ENCODE results near the gene SLC33A1. TPM values are rescaled to one million over a fixed set of nuclear protein-coding genes. Genes with fewer than 3 reads are reported as not detected.

Gene SLC33A1
- total RNA-seq, 1 experiment from 2014 or later, result 23.3 TPM

- TF ChIP-seq CBX3 (IDR thresholded peaks at IDR 0.05; ENCODE audit: low read depth) (no peak), REST (IDR thresholded peaks at IDR 0.05; ENCODE audit: low read depth) (no peak), CEBPB (IDR thresholded peaks at IDR 0.05; ENCODE audit: low read depth) (no peak)
- no TSS peak for BruUV-seq (replicated peaks)
- no peaks in the 10 kb centered on the region for H3K9me3 ChIP-seq (ENCODE audit: control insufficient read depth in 1 of 2, insufficient read depth in 1 of 2, low read depth in 1 of 2, low read length in 2 of 2)
- no peak for DNase-seq (ENCODE audit: low read depth, low spot score)
- H3K4me1 ChIP-seq (ENCODE audit: control insufficient read depth in 1 of 2, insufficient read depth in 2 of 2, low read length in 2 of 2), result peaks cover 7 to 14% of the 10 kb centered on the region in 2 experiments; a peak in 3 of 4 replicates
- CTCF ChIA-PET, result no interaction called here
- no peaks in the 10 kb centered on the region for H3K9me2 ChIP-seq (ENCODE audit: insufficient read depth)
- no peaks in the 10 kb centered on the region for H3K36me3 ChIP-seq (ENCODE audit: control insufficient read depth in 1 of 2, insufficient read depth in 2 of 2, low read length in 2 of 2)
- H4K20me1 ChIP-seq (ENCODE audit: insufficient read depth), result no peaks in the 10 kb centered on the region
- intact Hi-C loops (cut with micrococcal nuclease), result no loop called here
- no peak overlapping the region for H3K9ac ChIP-seq (ENCODE audit: low read length)
- no peak for ATAC-seq
- H3K79me2 ChIP-seq (ENCODE audit: insufficient read depth, low read length), result no peaks in the 10 kb centered on the region
- H3K4me2 ChIP-seq (ENCODE audit: low read length), result no peak overlapping the region
- H3K4me3 ChIP-seq (replicated peaks in 1 of 2; ENCODE audit: low read depth in 1 of 2, low read length in 2 of 2), result no peak overlapping the region
- POLR2A ChIA-PET, result no interaction called here
- RAD21 ChIA-PET (ENCODE audit: low non-redundant PET in 1 of 2, low total read pairs in 2 of 2, uncharacterized antibody in 2 of 2, unreplicated experiment in 2 of 2), result no interaction called here
- H3K27me3 ChIP-seq (ENCODE audit: insufficient read depth, low read length), result no peaks in the 10 kb centered on the region
- H2AFZ ChIP-seq (ENCODE audit: low read depth, low read length, poor library complexity, severe bottlenecking), result no peak overlapping the region
- no peak overlapping the region for H3K27ac ChIP-seq (ENCODE audit: low read depth, low read length)
Observed at GRCh38 chr3:155804323-155804722, 49.9 kb downstream of the SLC33A1 start.

- peaks cover 0 to 3% of the 10 kb centered on the region in 2 experiments; a peak in 1 of 4 replicates for H3K4me1 ChIP-seq (ENCODE audit: control insufficient read depth in 1 of 2, insufficient read depth in 2 of 2, low read length in 2 of 2)
- H3K79me2 ChIP-seq (ENCODE audit: insufficient read depth, low read length), result peaks cover 4% of the 10 kb centered on the region; the same call in 1 of the 2 replicates
- no peak overlapping the region for H3K27ac ChIP-seq (ENCODE audit: low read depth, low read length)
- H3K27me3 ChIP-seq (ENCODE audit: insufficient read depth, low read length), result no peaks in the 10 kb centered on the region
- H4K20me1 ChIP-seq (ENCODE audit: insufficient read depth), result 0 out of 2 replicates have a peak, but pooled peaks cover 5% of the 10 kb centered on the region
- no TSS peak for BruUV-seq (replicated peaks)
- H2AFZ ChIP-seq (ENCODE audit: low read depth, low read length, poor library complexity, severe bottlenecking), result no peak overlapping the region
- no peak overlapping the region for H3K9ac ChIP-seq (ENCODE audit: low read length)
- ATAC-seq (no peak), DNase-seq (ENCODE audit: low read depth, low spot score) (no peak)
- intact Hi-C loops (cut with micrococcal nuclease), result no loop called here
- H3K4me2 ChIP-seq (ENCODE audit: low read length), result no peak overlapping the region
- H3K9me2 ChIP-seq (ENCODE audit: insufficient read depth), result no peaks in the 10 kb centered on the region
- H3K9me3 ChIP-seq (ENCODE audit: control insufficient read depth in 1 of 2, insufficient read depth in 1 of 2, low read depth in 1 of 2, low read length in 2 of 2), result no peaks in the 10 kb centered on the region
- ChIA-PET POLR2A (no interaction called here), RAD21 (ENCODE audit: low non-redundant PET in 1 of 2, low total read pairs in 2 of 2, uncharacterized antibody in 2 of 2, unreplicated experiment in 2 of 2) (no interaction called here), CTCF (no interaction called here)
- H3K36me3 ChIP-seq (ENCODE audit: control insufficient read depth in 1 of 2, insufficient read depth in 2 of 2, low read length in 2 of 2), result no peaks in the 10 kb centered on the region
- H3K4me3 ChIP-seq (replicated peaks in 1 of 2; ENCODE audit: low read depth in 1 of 2, low read length in 2 of 2), result no peak overlapping the region
- TF ChIP-seq CBX3 (IDR thresholded peaks at IDR 0.05; ENCODE audit: low read depth) (no peak), YY1 (IDR thresholded peaks at IDR 0.05; ENCODE audit: extremely low read depth, insufficient replicate concordance, low read depth, low read length) (no peak), TCF7L2 (IDR thresholded peaks at IDR 0.05; ENCODE audit: borderline replicate concordance, extremely low read depth, insufficient read depth, insufficient read length) (no peak), CTCF (IDR thresholded peaks at IDR 0.05 in 2 of 3, conservative IDR thresholded peaks at IDR 0.05 in 1 of 3; ENCODE audit: borderline replicate concordance in 1 of 3, insufficient read depth in 1 of 3, low read depth in 2 of 3, low read length in 2 of 3) (no peak), ZNF274 (IDR thresholded peaks at IDR 0.05; ENCODE audit: low read depth, low read length) (no peak), SRF (IDR thresholded peaks at IDR 0.05; ENCODE audit: low read depth) (no peak), SP1 (IDR thresholded peaks at IDR 0.05; ENCODE audit: low read depth) (no peak), POLR2A (IDR thresholded peaks at IDR 0.05; ENCODE audit: borderline replicate concordance, extremely low read depth, insufficient read depth, insufficient read length) (no peak), MAX (IDR thresholded peaks at IDR 0.05) (no peak), SIN3A (IDR thresholded peaks at IDR 0.05; ENCODE audit: low read depth) (no peak), EZH2phosphoT487 (IDR thresholded peaks at IDR 0.05; ENCODE audit: borderline replicate concordance) (no peak), EZH2 (IDR thresholded peaks at IDR 0.05) (no peak), FOSL1 (IDR thresholded peaks at IDR 0.05; ENCODE audit: low read depth) (no peak), RAD21 (IDR thresholded peaks at IDR 0.05; ENCODE audit: low read depth) (no peak), EGR1 (IDR thresholded peaks at IDR 0.05; ENCODE audit: low read depth) (no peak), POLR2AphosphoS5 (IDR thresholded peaks at IDR 0.05; ENCODE audit: low read depth, low read length) (no peak)
Observed at GRCh38 chr3:155792532-155792931, 61.7 kb downstream of the SLC33A1 start.

Data from HCT116 (cell line).